IgD-negative memory B cell (primary cell): ENCODE results near the gene CNTD1. TPM values are rescaled to one million over a fixed set of nuclear protein-coding genes. Genes with fewer than 3 reads are reported as not detected.

Experiments
- H3K27ac Mint-ChIP-seq, 3 donors: one replicate each; pipeline ENCODE4 v1.8.0; 2020 to 2022; ENCODE audit warnings: mild to moderate bottlenecking in 3 of 3, mixed read lengths in 3 of 3, moderate library complexity in 1 of 3
- H3K27me3 Mint-ChIP-seq: one replicate; pipeline ENCODE4 v1.8.0; 2021; ENCODE audit warnings: mixed read lengths
- H3K36me3 Mint-ChIP-seq: one replicate; pipeline ENCODE4 v1.8.0; 2020; ENCODE audit warnings: mild to moderate bottlenecking, mixed read lengths
- H3K4me1 Mint-ChIP-seq, 3 donors: one replicate each; pipeline ENCODE4 v1.8.0; 2020 to 2022; ENCODE audit warnings: mixed read lengths in 3 of 3, mild to moderate bottlenecking in 1 of 3
- H3K4me3 Mint-ChIP-seq, 4 donors: one replicate each; pipeline ENCODE4 v1.8.0; 2020 to 2022; ENCODE audit warnings: mild to moderate bottlenecking in 4 of 4, mixed read lengths in 4 of 4, moderate library complexity in 3 of 4
- H3K9me3 Mint-ChIP-seq, 3 donors: one replicate each; pipeline ENCODE4 v1.8.0; 2020 to 2021; ENCODE audit warnings: mixed read lengths in 3 of 3, mild to moderate bottlenecking in 1 of 3
- polyA plus RNA-seq: library from polyadenylated mRNA; unstranded; fragments of 300-500 nt; fragmentation: Illumina TruSeq; gene quantifications from one replicate; pipeline ENCODE4 v1.2.3, GENCODE V29; 2021

Gene CNTD1
- polyA plus RNA-seq, 1 donor from 2014 or later = 0.41 TPM

GRCh38 chr17:42772945-42773289 is 25.7 kb upstream of the CNTD1 start:
- Mint-ChIP-seq H3K9me3 (no peaks in the 10 kb centered on the region), H3K4me1 (peaks cover 13 to 19% (median 17%) of the 10 kb centered on the region in 3 donors), H3K36me3 (no peaks in the 10 kb centered on the region), H3K27ac (peak overlapping the region; percentile 77 to 98 (median 93)), H3K4me3 (peak overlapping the region; percentile 93 to 99 (median 97)), H3K27me3 (peaks cover under 1% of the 10 kb centered on the region)

- H3K4me3 Mint-ChIP-seq = peak within 1 kb of the TSS; percentile 93 to 99 (median 97)
- H3K27ac Mint-ChIP-seq = peak within 1 kb of the TSS; percentile 77 to 98 (median 93)
- no peaks in the 10 kb centered on the region for H3K27me3 Mint-ChIP-seq
- peaks cover 13 to 19% (median 17%) of the 10 kb centered on the region in 3 donors for H3K4me1 Mint-ChIP-seq
- H3K9me3 Mint-ChIP-seq = no peaks in the 10 kb centered on the region
- no peaks in the 10 kb centered on the region for H3K36me3 Mint-ChIP-seq
Measured at GRCh38 chr17:42773290-42774035, 25.2 kb upstream of the CNTD1 start, which contains the start of gene VPS25. VPS25 (plus strand) TSS chr17:42773449; CDS start chr17:42773476, 27 bp downstream.

- Mint-ChIP-seq H3K4me1 (peaks cover 13 to 19% (median 17%) of the 10 kb centered on the region in 3 donors), H3K4me3 (peak overlapping the region; percentile 93 to 99 (median 97)), H3K36me3 (peaks cover 2% of the 10 kb centered on the region), H3K27ac (peak overlapping the region in 2 of 3 donors; percentile 77 to 98), H3K9me3 (no peaks in the 10 kb centered on the region), H3K27me3 (no peaks in the 10 kb centered on the region)
Measured at GRCh38 chr17:42774066-42774745, 24.5 kb upstream of the CNTD1 start.

GRCh38 chr17:42775534-42776098 is 23.0 kb upstream of the CNTD1 start:
- peaks cover 13 to 19% (median 17%) of the 10 kb centered on the region in 3 donors for H3K4me1 Mint-ChIP-seq
- peak overlapping the region in 2 of 3 donors; percentile 16 to 70 for H3K27ac Mint-ChIP-seq
- peaks cover 7% of the 10 kb centered on the region for H3K36me3 Mint-ChIP-seq
- H3K4me3 Mint-ChIP-seq = peak overlapping the region in 1 of 4 donors; percentile 97
- peaks cover 6% of the 10 kb centered on the region for H3K27me3 Mint-ChIP-seq
- no peaks in the 10 kb centered on the region for H3K9me3 Mint-ChIP-seq

GRCh38 chr17:42778570-42778969 is 20.1 kb upstream of the CNTD1 start:
- H3K4me1 Mint-ChIP-seq = peaks cover 7 to 19% (median 9%) of the 10 kb centered on the region in 3 donors
- H3K27ac Mint-ChIP-seq = no peak overlapping the region
- peaks cover 26% of the 10 kb centered on the region for H3K27me3 Mint-ChIP-seq
- H3K9me3 Mint-ChIP-seq = no peaks in the 10 kb centered on the region
- peaks cover 7% of the 10 kb centered on the region for H3K36me3 Mint-ChIP-seq
- H3K4me3 Mint-ChIP-seq = peak overlapping the region in 1 of 4 donors; percentile 24

- no peaks in the 10 kb centered on the region for H3K9me3 Mint-ChIP-seq
- peak overlapping the region in 1 of 3 donors; percentile 47 for H3K27ac Mint-ChIP-seq
Measured at GRCh38 chr17:42779304-42779935, 19.2 kb upstream of the CNTD1 start.

GRCh38 chr17:42779936-42780850 is 18.5 kb upstream of the CNTD1 start, which contains the start of gene WNK4:
WNK4 (plus strand) TSS chr17:42780610; CDS start chr17:42780699, 89 bp downstream.
- Mint-ChIP-seq H3K9me3 (no peaks in the 10 kb centered on the region), H3K4me3 (peak within 1 kb of the TSS in 2 of 4 donors; percentile 23 to 24), H3K27me3 (peaks cover 41% of the 10 kb centered on the region), H3K27ac (no peak within 1 kb of the TSS), H3K36me3 (peaks cover 7% of the 10 kb centered on the region), H3K4me1 (peaks cover 0 to 17% (median 11%) of the 10 kb centered on the region in 3 donors)

More at GRCh38 chr17:42779304-42779935, 19.2 kb upstream of the CNTD1 start:
- peaks cover 7% of the 10 kb centered on the region for H3K36me3 Mint-ChIP-seq
- H3K27me3 Mint-ChIP-seq = peaks cover 34% of the 10 kb centered on the region
- H3K4me1 Mint-ChIP-seq = peaks cover 0 to 14% (median 4%) of the 10 kb centered on the region in 3 donors
- peak overlapping the region in 2 of 4 donors; percentile 5 to 24 for H3K4me3 Mint-ChIP-seq

GRCh38 chr17:42780851-42781638 is 17.6 kb upstream of the CNTD1 start:
- H3K27me3 Mint-ChIP-seq = peaks cover 47% of the 10 kb centered on the region
- H3K9me3 Mint-ChIP-seq = no peaks in the 10 kb centered on the region
- no peak overlapping the region for H3K27ac Mint-ChIP-seq
- peaks cover 5 to 13% (median 12%) of the 10 kb centered on the region in 3 donors for H3K4me1 Mint-ChIP-seq
- peak overlapping the region in 1 of 4 donors; percentile 23 for H3K4me3 Mint-ChIP-seq
- peaks cover 7% of the 10 kb centered on the region for H3K36me3 Mint-ChIP-seq

- Mint-ChIP-seq H3K36me3 (peaks cover 7% of the 10 kb centered on the region), H3K27me3 (peaks cover 54% of the 10 kb centered on the region), H3K4me1 (peaks cover 5 to 13% (median 12%) of the 10 kb centered on the region in 3 donors), H3K4me3 (no peak overlapping the region), H3K9me3 (no peaks in the 10 kb centered on the region), H3K27ac (no peak overlapping the region)
Measured at GRCh38 chr17:42781639-42782165, 17.0 kb upstream of the CNTD1 start.

GRCh38 chr17:42782166-42783061 is 16.2 kb upstream of the CNTD1 start:
- Mint-ChIP-seq H3K9me3 (no peaks in the 10 kb centered on the region), H3K4me1 (peaks cover 5 to 13% (median 12%) of the 10 kb centered on the region in 3 donors), H3K27ac (no peak overlapping the region), H3K27me3 (peaks cover 59% of the 10 kb centered on the region), H3K36me3 (peaks cover 7% of the 10 kb centered on the region), H3K4me3 (no peak overlapping the region)

- Mint-ChIP-seq H3K36me3 (peaks cover 7% of the 10 kb centered on the region), H3K4me3 (peak overlapping the region in 1 of 4 donors; percentile 15), H3K27ac (peak overlapping the region in 1 of 3 donors; percentile 34), H3K27me3 (peaks cover 61% of the 10 kb centered on the region), H3K4me1 (peaks cover 5 to 13% (median 12%) of the 10 kb centered on the region in 3 donors), H3K9me3 (no peaks in the 10 kb centered on the region)
Measured at GRCh38 chr17:42783062-42783790, 15.4 kb upstream of the CNTD1 start.

- Mint-ChIP-seq H3K4me1 (peaks cover 5 to 13% (median 12%) of the 10 kb centered on the region in 3 donors), H3K9me3 (no peaks in the 10 kb centered on the region), H3K36me3 (peaks cover 7% of the 10 kb centered on the region), H3K27ac (no peak overlapping the region), H3K4me3 (no peak overlapping the region), H3K27me3 (peaks cover 61% of the 10 kb centered on the region)
Measured at GRCh38 chr17:42783791-42784138, 14.9 kb upstream of the CNTD1 start.
